ENCODE results near the gene JMJD4.

DNA sequence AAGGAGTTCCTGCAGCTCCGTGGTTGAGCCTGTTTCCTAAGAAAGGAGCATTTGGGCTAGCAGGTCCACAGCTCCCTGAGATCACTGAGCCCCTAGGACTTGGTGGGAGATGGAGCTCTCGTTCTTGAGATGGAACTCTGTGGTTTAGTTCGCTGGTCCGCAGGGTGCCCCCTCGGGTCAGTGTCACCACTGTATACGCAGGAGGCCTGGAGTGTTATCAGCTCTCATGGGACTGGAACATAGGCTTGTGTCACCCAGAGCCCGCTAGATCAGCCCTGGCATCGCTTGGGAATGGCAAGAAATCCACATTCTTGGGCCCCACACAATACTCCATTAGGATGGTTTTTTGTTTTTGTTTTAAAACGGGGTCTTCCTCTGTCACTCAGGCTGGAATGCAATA is 3.7 kb upstream of the JMJD4 start:
- TF ChIP-seq, protein P1, sequence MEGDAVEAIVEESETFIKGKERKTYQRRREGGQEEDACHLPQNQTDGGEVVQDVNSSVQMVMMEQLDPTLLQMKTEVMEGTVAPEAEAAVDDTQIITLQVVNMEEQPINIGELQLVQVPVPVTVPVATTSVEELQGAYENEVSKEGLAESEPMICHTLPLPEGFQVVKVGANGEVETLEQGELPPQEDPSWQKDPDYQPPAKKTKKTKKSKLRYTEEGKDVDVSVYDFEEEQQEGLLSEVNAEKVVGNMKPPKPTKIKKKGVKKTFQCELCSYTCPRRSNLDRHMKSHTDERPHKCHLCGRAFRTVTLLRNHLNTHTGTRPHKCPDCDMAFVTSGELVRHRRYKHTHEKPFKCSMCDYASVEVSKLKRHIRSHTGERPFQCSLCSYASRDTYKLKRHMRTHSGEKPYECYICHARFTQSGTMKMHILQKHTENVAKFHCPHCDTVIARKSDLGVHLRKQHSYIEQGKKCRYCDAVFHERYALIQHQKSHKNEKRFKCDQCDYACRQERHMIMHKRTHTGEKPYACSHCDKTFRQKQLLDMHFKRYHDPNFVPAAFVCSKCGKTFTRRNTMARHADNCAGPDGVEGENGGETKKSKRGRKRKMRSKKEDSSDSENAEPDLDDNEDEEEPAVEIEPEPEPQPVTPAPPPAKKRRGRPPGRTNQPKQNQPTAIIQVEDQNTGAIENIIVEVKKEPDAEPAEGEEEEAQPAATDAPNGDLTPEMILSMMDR (IDR thresholded peaks at IDR 0.05): no peak
- no peak for TF ChIP-seq POLR2A (IDR thresholded peaks at IDR 0.05)

Data from heart left ventricle (tissue), 13 donors.